ENCODE measurements around the gene CRB3. TPM values are rescaled to one million over a fixed set of nuclear protein-coding genes. Genes with fewer than 3 reads are reported as not detected.
A peak's percentile ranks its signal among the peaks of the same experiment; 100 is the strongest.

The CRB3 gene
- total RNA-seq, 1 donor = not detected

DNA sequence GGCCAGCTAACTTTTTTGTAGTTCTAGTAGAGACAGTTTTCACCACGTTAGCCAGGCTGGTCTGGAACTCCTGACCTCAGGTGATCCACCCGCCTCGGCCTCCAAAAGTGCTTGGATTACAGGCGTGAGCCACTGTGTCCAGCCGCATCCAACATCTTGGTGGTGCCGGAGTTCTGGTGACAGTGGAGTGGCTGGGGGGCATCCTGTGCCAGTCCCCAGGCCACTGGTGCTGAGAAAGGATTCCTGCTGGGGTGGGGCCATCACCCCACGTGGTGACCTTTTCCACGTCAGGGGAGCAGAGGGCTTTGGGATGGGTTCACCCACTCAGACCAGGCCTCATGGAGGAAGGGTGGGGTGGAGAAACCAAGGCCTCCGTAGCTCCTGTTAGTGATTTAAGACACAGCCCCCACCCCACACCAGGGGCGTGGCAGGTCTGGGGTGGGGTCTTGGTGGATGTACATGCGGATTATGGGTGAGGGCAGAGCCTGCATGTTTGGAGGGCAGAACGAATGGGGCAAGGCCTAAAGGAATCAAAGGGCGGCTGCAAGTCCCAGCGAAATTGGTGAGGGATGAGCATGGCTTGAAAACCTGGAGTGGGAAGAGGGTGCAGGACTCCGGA lies 51.0 kb downstream of the CRB3 start:
- H2AFZ ChIP-seq (ENCODE audit: low read length) = no peak overlapping the region
- H3K79me2 ChIP-seq (ENCODE audit: insufficient read depth, low read length) = no peaks in the 10 kb centered on the region
- no peak overlapping the region for H3K27ac ChIP-seq (ENCODE audit: low read depth, low read length)
- peak; percentile 54 for DNase-seq (ENCODE audit: insufficient read length, low spot score, missing footprints)
- H3K36me3 ChIP-seq (ENCODE audit: insufficient read depth, low read length) = no peaks in the 10 kb centered on the region
- no peak overlapping the region for H3K4me2 ChIP-seq (ENCODE audit: insufficient read depth, low read length)
- H3K4me1 ChIP-seq (ENCODE audit: insufficient read depth, low read length) = peaks cover 5% of the 10 kb centered on the region
- TF ChIP-seq, protein P1, sequence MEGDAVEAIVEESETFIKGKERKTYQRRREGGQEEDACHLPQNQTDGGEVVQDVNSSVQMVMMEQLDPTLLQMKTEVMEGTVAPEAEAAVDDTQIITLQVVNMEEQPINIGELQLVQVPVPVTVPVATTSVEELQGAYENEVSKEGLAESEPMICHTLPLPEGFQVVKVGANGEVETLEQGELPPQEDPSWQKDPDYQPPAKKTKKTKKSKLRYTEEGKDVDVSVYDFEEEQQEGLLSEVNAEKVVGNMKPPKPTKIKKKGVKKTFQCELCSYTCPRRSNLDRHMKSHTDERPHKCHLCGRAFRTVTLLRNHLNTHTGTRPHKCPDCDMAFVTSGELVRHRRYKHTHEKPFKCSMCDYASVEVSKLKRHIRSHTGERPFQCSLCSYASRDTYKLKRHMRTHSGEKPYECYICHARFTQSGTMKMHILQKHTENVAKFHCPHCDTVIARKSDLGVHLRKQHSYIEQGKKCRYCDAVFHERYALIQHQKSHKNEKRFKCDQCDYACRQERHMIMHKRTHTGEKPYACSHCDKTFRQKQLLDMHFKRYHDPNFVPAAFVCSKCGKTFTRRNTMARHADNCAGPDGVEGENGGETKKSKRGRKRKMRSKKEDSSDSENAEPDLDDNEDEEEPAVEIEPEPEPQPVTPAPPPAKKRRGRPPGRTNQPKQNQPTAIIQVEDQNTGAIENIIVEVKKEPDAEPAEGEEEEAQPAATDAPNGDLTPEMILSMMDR (IDR thresholded peaks at IDR 0.05; ENCODE audit: extremely low read depth, low read depth, low read length) = no peak
- H4K20me1 ChIP-seq (ENCODE audit: insufficient read depth, low read length) = no peaks in the 10 kb centered on the region
- H3K27me3 ChIP-seq (ENCODE audit: insufficient read depth, low read length) = peaks cover 6% of the 10 kb centered on the region
- H3K9me3 ChIP-seq (ENCODE audit: low read depth, low read length) = no peaks in the 10 kb centered on the region
- H3K4me3 ChIP-seq (ENCODE audit: insufficient read depth, low read length) = no peak overlapping the region

- H3K36me3 ChIP-seq (ENCODE audit: insufficient read depth, low read length) = no peaks in the 10 kb centered on the region
- H4K20me1 ChIP-seq (ENCODE audit: insufficient read depth, low read length) = no peaks in the 10 kb centered on the region
- H3K79me2 ChIP-seq (ENCODE audit: insufficient read depth, low read length) = no peaks in the 10 kb centered on the region
- no peaks in the 10 kb centered on the region for H3K9me3 ChIP-seq (ENCODE audit: low read depth, low read length)
- H3K27me3 ChIP-seq (ENCODE audit: insufficient read depth, low read length) = peaks cover 6% of the 10 kb centered on the region
- peak; percentile 98 for DNase-seq (ENCODE audit: insufficient read length, low spot score, missing footprints)
- H3K4me3 ChIP-seq (ENCODE audit: insufficient read depth, low read length) = peak overlapping the region; percentile 84
- peak overlapping the region; percentile 93 for H3K4me2 ChIP-seq (ENCODE audit: insufficient read depth, low read length)
- peak overlapping the region; percentile 51 for H3K27ac ChIP-seq (ENCODE audit: low read depth, low read length)
- TF ChIP-seq, protein P1 (IDR thresholded peaks at IDR 0.05; ENCODE audit: extremely low read depth, low read depth, low read length) = no peak
- H3K4me1 ChIP-seq (ENCODE audit: insufficient read depth, low read length) = peaks cover 5% of the 10 kb centered on the region
- peak overlapping the region; percentile 97 for H2AFZ ChIP-seq (ENCODE audit: low read length)
Measured at GRCh38 chr19:6516018-6516658, 52.1 kb downstream of the CRB3 start.

Small RNAs within 50 kb of the gene (small RNA-seq; reads per million reads assigned to genes)
- not detected for gene AC010503.2

Other genes starting within 250 kb of the CRB3 start
- gene MLLT1, start 184.3 kb upstream of the CRB3 start, total RNA-seq = 14.7 and 15.9 TPM in 2 replicates
- gene ACER1, start 130.7 kb upstream of the CRB3 start, total RNA-seq = under 0.01 TPM in 1 of 2 replicates, not detected in the other
- 31.5 and 32.4 TPM in 2 replicates for gene CLPP, start 102.7 kb upstream of the CRB3 start, total RNA-seq
- 48.9 and 52.1 TPM in 2 replicates for gene ALKBH7, start 91.5 kb upstream of the CRB3 start, total RNA-seq
- gene PSPN, start 88.3 kb upstream of the CRB3 start, total RNA-seq = 1.1 and 1.2 TPM in 2 replicates
- 47.1 and 48.1 TPM in 2 replicates for gene GTF2F1, start 71.1 kb upstream of the CRB3 start, total RNA-seq
- 89.9 and 90.5 TPM in 2 replicates for gene KHSRP, start 39.5 kb upstream of the CRB3 start, total RNA-seq
- gene SLC25A41, start 30.5 kb upstream of the CRB3 start, total RNA-seq = not detected in 2 replicates
- 22.8 and 23.6 TPM in 2 replicates for gene SLC25A23, start 4.5 kb upstream of the CRB3 start, total RNA-seq
- not detected in 2 replicates for gene DENND1C, start 17.5 kb downstream of the CRB3 start, total RNA-seq
- not detected in 2 replicates for gene TUBB4A, start 38.0 kb downstream of the CRB3 start, total RNA-seq
- gene TNFSF9, start 66.8 kb downstream of the CRB3 start, total RNA-seq = 12.7 and 16.6 TPM in 2 replicates
- gene CD70, start 126.9 kb downstream of the CRB3 start, total RNA-seq = 0.29 TPM in 1 of 2 replicates, not detected in the other
- not detected in 2 replicates for gene TNFSF14, start 205.9 kb downstream of the CRB3 start, total RNA-seq